ENCODE measurements around the gene LRRC39.
A peak's percentile ranks its signal among the peaks of the same experiment; 100 is the strongest.
"Not testable (repeated sequence)": the region's sequence is repeated elsewhere in the genome, so short reads cannot be mapped to it uniquely, and the experiment has no call there.

The LRRC39 gene

GRCh38 chr1:100178091-100178490 lies at the start of gene LRRC39:
Gene LRRC39, minus strand, starts transcription at chr1:100178256. Its CDS starts 9,740 bp downstream, at chr1:100168516.
- DNase-seq (ENCODE audit: low spot score): no peak

GRCh38 chr1:100222428-100222827 lies 44.4 kb upstream of the LRRC39 start:
- DNase-seq (ENCODE audit: low spot score): no peak

GRCh38 chr1:100219883-100220282 lies 41.8 kb upstream of the LRRC39 start:
- DNase-seq (ENCODE audit: low spot score): no peak

GRCh38 chr1:100219457-100219856 lies 41.4 kb upstream of the LRRC39 start:
- no peak for DNase-seq (ENCODE audit: low spot score)

GRCh38 chr1:100217834-100218233 lies 39.8 kb upstream of the LRRC39 start:
- DNase-seq (ENCODE audit: low spot score): no peak

GRCh38 chr1:100215101-100215500 lies 37.0 kb upstream of the LRRC39 start:
- no peak for DNase-seq (ENCODE audit: low spot score)

- DNase-seq (ENCODE audit: low spot score): no peak
Observed at GRCh38 chr1:100213141-100213540, 35.1 kb upstream of the LRRC39 start.

- no peak for DNase-seq (ENCODE audit: low spot score)
Observed at GRCh38 chr1:100206301-100206700, 28.2 kb upstream of the LRRC39 start.

GRCh38 chr1:100205593-100205992 lies 27.5 kb upstream of the LRRC39 start:
- DNase-seq (ENCODE audit: low spot score): not testable (repeated sequence)

- not testable (repeated sequence) for DNase-seq (ENCODE audit: low spot score)
Observed at GRCh38 chr1:100205103-100205502, 27.0 kb upstream of the LRRC39 start.

- DNase-seq (ENCODE audit: low spot score): not testable (repeated sequence)
Observed at GRCh38 chr1:100202703-100203102, 24.6 kb upstream of the LRRC39 start.

GRCh38 chr1:100200060-100200459 lies 22.0 kb upstream of the LRRC39 start:
- not testable (repeated sequence) for DNase-seq (ENCODE audit: low spot score)

- no peak for DNase-seq (ENCODE audit: low spot score)
Observed at GRCh38 chr1:100198596-100198995, 20.5 kb upstream of the LRRC39 start.

- DNase-seq (ENCODE audit: low spot score): peak; percentile 75
Observed at GRCh38 chr1:100188617-100189016, 10.6 kb upstream of the LRRC39 start.

- DNase-seq (ENCODE audit: low spot score): peak; percentile 40
Observed at GRCh38 chr1:100187912-100188311, 9.9 kb upstream of the LRRC39 start.

- DNase-seq (ENCODE audit: low spot score): no peak
Observed at GRCh38 chr1:100184536-100184935, 6.5 kb upstream of the LRRC39 start.

- DNase-seq (ENCODE audit: low spot score): no peak
Observed at GRCh38 chr1:100183370-100183769, 5.3 kb upstream of the LRRC39 start.

GRCh38 chr1:100177295-100178041 lies 588 bp downstream of the LRRC39 start:
- no peak for DNase-seq (ENCODE audit: low spot score)

GRCh38 chr1:100168051-100168450 lies 10.0 kb downstream of the LRRC39 start:
- DNase-seq (ENCODE audit: low spot score): no peak

- no peak for DNase-seq (ENCODE audit: low spot score)
Observed at GRCh38 chr1:100164702-100165101, 13.4 kb downstream of the LRRC39 start.

GRCh38 chr1:100164216-100164615 lies 13.8 kb downstream of the LRRC39 start:
- DNase-seq (ENCODE audit: low spot score): peak; percentile 56

GRCh38 chr1:100162881-100163280 lies 15.2 kb downstream of the LRRC39 start:
- DNase-seq (ENCODE audit: low spot score): no peak

- no peak for DNase-seq (ENCODE audit: low spot score)
Observed at GRCh38 chr1:100152271-100152670, 25.8 kb downstream of the LRRC39 start.

GRCh38 chr1:100151679-100152078 lies 26.4 kb downstream of the LRRC39 start:
- no peak for DNase-seq (ENCODE audit: low spot score)

Measured in AG20443 (cell line).